ENCODE data around the gene GPX4. TPM values are rescaled to one million over a fixed set of nuclear protein-coding genes. Genes with fewer than 3 reads are reported as not detected.

GPX4 gene
- total and polyA plus RNA-seq, 10 of the 15 experiments (the other 5 are each of a cell fraction or from before 2014, with no cell fraction given) = 33.3 to 749 (median 297) TPM

- TF ChIP-seq, protein P1, sequence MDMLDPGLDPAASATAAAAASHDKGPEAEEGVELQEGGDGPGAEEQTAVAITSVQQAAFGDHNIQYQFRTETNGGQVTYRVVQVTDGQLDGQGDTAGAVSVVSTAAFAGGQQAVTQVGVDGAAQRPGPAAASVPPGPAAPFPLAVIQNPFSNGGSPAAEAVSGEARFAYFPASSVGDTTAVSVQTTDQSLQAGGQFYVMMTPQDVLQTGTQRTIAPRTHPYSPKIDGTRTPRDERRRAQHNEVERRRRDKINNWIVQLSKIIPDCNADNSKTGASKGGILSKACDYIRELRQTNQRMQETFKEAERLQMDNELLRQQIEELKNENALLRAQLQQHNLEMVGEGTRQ (IDR thresholded peaks at IDR 0.05; ENCODE audit: borderline replicate concordance, low read depth, low read length) = no peak
- no peak for TF ChIP-seq KAT2A (conservative IDR thresholded peaks at IDR 0.05; ENCODE audit: control insufficient read depth, low read depth, low read length)
- peak; percentile 51; the same call in 1 of the 2 replicates for TF ChIP-seq SIN3A (IDR thresholded peaks at IDR 0.05; ENCODE audit: low read depth, low read length)
- TF ChIP-seq CBX5 (IDR thresholded peaks at IDR 0.05; ENCODE audit: low read depth) = no peak
- TF ChIP-seq EZH2 (IDR thresholded peaks at IDR 0.05; ENCODE audit: borderline replicate concordance, control insufficient read depth, low read depth, low read length) = no peak
- TF ChIP-seq ZBED1 (IDR thresholded peaks at IDR 0.05; ENCODE audit: borderline replicate concordance) = no peak
- TF ChIP-seq POLR2AphosphoS2 (IDR thresholded peaks at IDR 0.05; ENCODE audit: low read depth, low read length) = peak; percentile 97
- no peak for TF ChIP-seq MTA3 (IDR thresholded peaks at IDR 0.05; ENCODE audit: borderline replicate concordance, low read length)
- TF ChIP-seq ZNF207 (IDR thresholded peaks at IDR 0.05; ENCODE audit: borderline replicate concordance) = peak; percentile 58; the same call in 1 of the 2 replicates
- TF ChIP-seq E2F4 (IDR thresholded peaks at IDR 0.05; ENCODE audit: low read depth, low read length) = peak; percentile 56; the same call in 1 of the 2 replicates
- TF ChIP-seq STAT3 (IDR thresholded peaks at IDR 0.05; ENCODE audit: low read depth, low read length) = no peak
- peak; percentile 21; the same call in 1 of the 2 replicates for TF ChIP-seq IKZF1 (conservative IDR thresholded peaks at IDR 0.05)
- TF ChIP-seq HDGF (IDR thresholded peaks at IDR 0.05) = peak; percentile 99
- no peak for TF ChIP-seq TBL1XR1 (IDR thresholded peaks at IDR 0.05; ENCODE audit: low read depth, low read length)
- no peak for TF ChIP-seq PAX5 (IDR thresholded peaks at IDR 0.05; ENCODE audit: borderline replicate concordance, low read depth, low read length)
- TF ChIP-seq, protein P2, sequence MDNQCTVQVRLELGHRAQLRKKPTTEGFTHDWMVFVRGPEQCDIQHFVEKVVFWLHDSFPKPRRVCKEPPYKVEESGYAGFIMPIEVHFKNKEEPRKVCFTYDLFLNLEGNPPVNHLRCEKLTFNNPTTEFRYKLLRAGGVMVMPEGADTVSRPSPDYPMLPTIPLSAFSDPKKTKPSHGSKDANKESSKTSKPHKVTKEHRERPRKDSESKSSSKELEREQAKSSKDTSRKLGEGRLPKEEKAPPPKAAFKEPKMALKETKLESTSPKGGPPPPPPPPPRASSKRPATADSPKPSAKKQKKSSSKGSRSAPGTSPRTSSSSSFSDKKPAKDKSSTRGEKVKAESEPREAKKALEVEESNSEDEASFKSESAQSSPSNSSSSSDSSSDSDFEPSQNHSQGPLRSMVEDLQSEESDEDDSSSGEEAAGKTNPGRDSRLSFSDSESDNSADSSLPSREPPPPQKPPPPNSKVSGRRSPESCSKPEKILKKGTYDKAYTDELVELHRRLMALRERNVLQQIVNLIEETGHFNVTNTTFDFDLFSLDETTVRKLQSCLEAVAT (IDR thresholded peaks at IDR 0.05) = no peak
- peak; percentile 92 for TF ChIP-seq POU2F2 (IDR thresholded peaks at IDR 0.05; ENCODE audit: borderline replicate concordance, low read depth, low read length)
- TF ChIP-seq, protein P3, sequence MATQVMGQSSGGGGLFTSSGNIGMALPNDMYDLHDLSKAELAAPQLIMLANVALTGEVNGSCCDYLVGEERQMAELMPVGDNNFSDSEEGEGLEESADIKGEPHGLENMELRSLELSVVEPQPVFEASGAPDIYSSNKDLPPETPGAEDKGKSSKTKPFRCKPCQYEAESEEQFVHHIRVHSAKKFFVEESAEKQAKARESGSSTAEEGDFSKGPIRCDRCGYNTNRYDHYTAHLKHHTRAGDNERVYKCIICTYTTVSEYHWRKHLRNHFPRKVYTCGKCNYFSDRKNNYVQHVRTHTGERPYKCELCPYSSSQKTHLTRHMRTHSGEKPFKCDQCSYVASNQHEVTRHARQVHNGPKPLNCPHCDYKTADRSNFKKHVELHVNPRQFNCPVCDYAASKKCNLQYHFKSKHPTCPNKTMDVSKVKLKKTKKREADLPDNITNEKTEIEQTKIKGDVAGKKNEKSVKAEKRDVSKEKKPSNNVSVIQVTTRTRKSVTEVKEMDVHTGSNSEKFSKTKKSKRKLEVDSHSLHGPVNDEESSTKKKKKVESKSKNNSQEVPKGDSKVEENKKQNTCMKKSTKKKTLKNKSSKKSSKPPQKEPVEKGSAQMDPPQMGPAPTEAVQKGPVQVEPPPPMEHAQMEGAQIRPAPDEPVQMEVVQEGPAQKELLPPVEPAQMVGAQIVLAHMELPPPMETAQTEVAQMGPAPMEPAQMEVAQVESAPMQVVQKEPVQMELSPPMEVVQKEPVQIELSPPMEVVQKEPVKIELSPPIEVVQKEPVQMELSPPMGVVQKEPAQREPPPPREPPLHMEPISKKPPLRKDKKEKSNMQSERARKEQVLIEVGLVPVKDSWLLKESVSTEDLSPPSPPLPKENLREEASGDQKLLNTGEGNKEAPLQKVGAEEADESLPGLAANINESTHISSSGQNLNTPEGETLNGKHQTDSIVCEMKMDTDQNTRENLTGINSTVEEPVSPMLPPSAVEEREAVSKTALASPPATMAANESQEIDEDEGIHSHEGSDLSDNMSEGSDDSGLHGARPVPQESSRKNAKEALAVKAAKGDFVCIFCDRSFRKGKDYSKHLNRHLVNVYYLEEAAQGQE (IDR thresholded peaks at IDR 0.05; ENCODE audit: low read depth, low read length) = no peak
- no peak for TF ChIP-seq SUPT20H (IDR thresholded peaks at IDR 0.05; ENCODE audit: borderline replicate concordance, control insufficient read depth, low read depth, low read length)
- TF ChIP-seq, protein P4, sequence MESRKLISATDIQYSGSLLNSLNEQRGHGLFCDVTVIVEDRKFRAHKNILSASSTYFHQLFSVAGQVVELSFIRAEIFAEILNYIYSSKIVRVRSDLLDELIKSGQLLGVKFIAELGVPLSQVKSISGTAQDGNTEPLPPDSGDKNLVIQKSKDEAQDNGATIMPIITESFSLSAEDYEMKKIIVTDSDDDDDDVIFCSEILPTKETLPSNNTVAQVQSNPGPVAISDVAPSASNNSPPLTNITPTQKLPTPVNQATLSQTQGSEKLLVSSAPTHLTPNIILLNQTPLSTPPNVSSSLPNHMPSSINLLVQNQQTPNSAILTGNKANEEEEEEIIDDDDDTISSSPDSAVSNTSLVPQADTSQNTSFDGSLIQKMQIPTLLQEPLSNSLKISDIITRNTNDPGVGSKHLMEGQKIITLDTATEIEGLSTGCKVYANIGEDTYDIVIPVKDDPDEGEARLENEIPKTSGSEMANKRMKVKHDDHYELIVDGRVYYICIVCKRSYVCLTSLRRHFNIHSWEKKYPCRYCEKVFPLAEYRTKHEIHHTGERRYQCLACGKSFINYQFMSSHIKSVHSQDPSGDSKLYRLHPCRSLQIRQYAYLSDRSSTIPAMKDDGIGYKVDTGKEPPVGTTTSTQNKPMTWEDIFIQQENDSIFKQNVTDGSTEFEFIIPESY (IDR thresholded peaks at IDR 0.05) = no peak
- peak; percentile 85 for TF ChIP-seq SMAD5 (IDR thresholded peaks at IDR 0.05; ENCODE audit: low read depth)
- TF ChIP-seq FOS (IDR thresholded peaks at IDR 0.05; ENCODE audit: borderline replicate concordance, extremely low read depth, insufficient read length) = peak; percentile 34
Measured at GRCh38 chr19:1103708-1104310, at the start of gene GPX4 (continued).
